GM23338 (cell line): ENCODE data around the gene BCL11B. TPM values are rescaled to one million over a fixed set of nuclear protein-coding genes. Genes with fewer than 3 reads are reported as not detected.

ENCODE experiments used
- ATAC-seq: fragments of 200-7000 bp; cut with Tn5 transposase; 3 replicates; pipeline ENCODE4 v1.9.1; 2020
- DNase-seq: peaks from one replicate; pipeline ENCODE4 v3.0.0-alpha.2; 2015; ENCODE audit warnings: low spot score
- H2AFZ ChIP-seq: fragments of 200-600 bp; sonication (generic); 2 replicates; pipeline ENCODE4 v1.8.0; 2016; ENCODE audit warnings: antibody characterized with exemption, mild to moderate bottlenecking, moderate library complexity
- H3F3A ChIP-seq: fragments of 200-600 bp; sonication (generic); replicated peaks from 2 replicates; pipeline ENCODE4 v1.8.0; 2017; ENCODE audit warnings: antibody characterized with exemption, mixed run types, low read depth
- H3K27ac ChIP-seq: fragments of 200-600 bp; sonication (generic); 2 replicates; pipeline ENCODE4 v1.6.1; 2016; ENCODE audit warnings: low read depth
- H3K27me3 ChIP-seq: fragments of 200-600 bp; sonication (generic); 2 replicates; pipeline ENCODE4 v1.8.0; 2016; ENCODE audit warnings: mild to moderate bottlenecking, mixed run types, moderate library complexity; ENCODE audit not compliant: insufficient read depth
- H3K36me3 ChIP-seq: fragments of 200-600 bp; sonication (generic); 2 replicates; pipeline ENCODE4 v1.8.0; 2016; ENCODE audit warnings: mild to moderate bottlenecking; ENCODE audit not compliant: insufficient read depth
- H3K4me1 ChIP-seq: fragments of 200-600 bp; sonication (generic); 2 replicates; pipeline ENCODE4 v1.8.0; 2016; ENCODE audit warnings: mild to moderate bottlenecking, moderate library complexity; ENCODE audit not compliant: insufficient read depth
- H3K4me2 ChIP-seq: fragments of 200-600 bp; sonication (generic); 2 replicates; pipeline ENCODE4 v1.7.1; 2017; ENCODE audit warnings: mixed run types
- H3K4me3 ChIP-seq: fragments of 200-600 bp; sonication (generic); 2 replicates; pipeline ENCODE4 v1.6.1; 2016; ENCODE audit warnings: mixed run types
- H3K79me2 ChIP-seq: fragments of 200-600 bp; sonication (generic); replicated peaks from 2 replicates; pipeline ENCODE4 v1.8.0; 2017; ENCODE audit warnings: mild to moderate bottlenecking; ENCODE audit not compliant: insufficient read depth
- H3K9me2 ChIP-seq: fragments of 200-600 bp; sonication (generic); 2 replicates; pipeline ENCODE4 v1.8.0; 2017; ENCODE audit not compliant: insufficient read depth
- H4K20me1 ChIP-seq: fragments of 200-600 bp; sonication (generic); replicated peaks from 2 replicates; pipeline ENCODE4 v1.8.0; 2017; ENCODE audit warnings: mild to moderate bottlenecking; ENCODE audit not compliant: insufficient read depth
- H3K27ac Mint-ChIP-seq: 2 replicates; pipeline ENCODE4 v1.8.0; 2020; ENCODE audit warnings: inconsistent platforms, mild to moderate bottlenecking, moderate library complexity, mixed read lengths
- H3K27me3 Mint-ChIP-seq: 3 replicates; pipeline ENCODE4 v1.8.0; 2022; ENCODE audit warnings: low read depth, mild to moderate bottlenecking, moderate library complexity, mixed read lengths, inconsistent platforms; ENCODE audit not compliant: insufficient read depth, poor library complexity
- H3K36me3 Mint-ChIP-seq: 3 replicates; pipeline ENCODE4 v1.8.0; 2021; ENCODE audit warnings: low read depth, mild to moderate bottlenecking, inconsistent platforms, moderate library complexity, mixed read lengths
- H3K4me1 Mint-ChIP-seq: 3 replicates; pipeline ENCODE4 v1.8.0; 2020; ENCODE audit warnings: mild to moderate bottlenecking, inconsistent platforms, mixed read lengths
- H3K4me3 Mint-ChIP-seq: 3 replicates; pipeline ENCODE4 v1.8.0; 2021; ENCODE audit warnings: moderate library complexity, mild to moderate bottlenecking, inconsistent platforms, mixed read lengths
- H3K9me3 Mint-ChIP-seq: 3 replicates; pipeline ENCODE4 v1.8.0; 2020; ENCODE audit warnings: moderate library complexity, mild to moderate bottlenecking, inconsistent platforms, mixed read lengths
- CREB1 ChIP-seq: fragments of 250-450 bp; sonication (Bioruptor Pico); IDR thresholded peaks from 2 replicates; pipeline ENCODE4 v1.5.0; 2020; ENCODE audit warnings: low read depth, mild to moderate bottlenecking, moderate library complexity
- EZH2 ChIP-seq: fragments of 200-600 bp; sonication (generic); IDR thresholded peaks from one replicate; pipeline ENCODE4 v1.8.0; 2017; ENCODE audit warnings: antibody characterized with exemption, mild to moderate bottlenecking, low read depth; ENCODE audit not compliant: unreplicated experiment
- EZH2phosphoT487 ChIP-seq: fragments of 200-600 bp; sonication (generic); IDR thresholded peaks from one replicate; pipeline ENCODE4 v1.8.1; 2018; ENCODE audit warnings: antibody characterized with exemption; ENCODE audit not compliant: unreplicated experiment
- JUNB ChIP-seq: IDR thresholded peaks from one replicate; pipeline ENCODE4 v1.6.1; 2016; ENCODE audit warnings: antibody characterized with exemption; ENCODE audit not compliant: unreplicated experiment
- NANOG ChIP-seq: IDR thresholded peaks from 2 replicates; pipeline ENCODE4 v1.6.1; 2016; ENCODE audit warnings: antibody characterized with exemption, borderline replicate concordance
- POLR2AphosphoS5 ChIP-seq: IDR thresholded peaks from 2 replicates; pipeline ENCODE4 v1.6.1; 2016; ENCODE audit warnings: antibody characterized with exemption, low read depth
- STAT1 ChIP-seq: IDR thresholded peaks from one replicate; pipeline ENCODE4 v1.6.1; 2016; ENCODE audit warnings: antibody characterized with exemption; ENCODE audit not compliant: unreplicated experiment
- ZNF114 ChIP-seq: fragments of 250-450 bp; sonication (Bioruptor Pico); IDR thresholded peaks from 2 replicates; pipeline ENCODE4 v1.5.0; 2020; ENCODE audit warnings: mild to moderate bottlenecking, moderate library complexity
- ZNF331 ChIP-seq: fragments of 250-450 bp; sonication (Bioruptor Pico); IDR thresholded peaks from 2 replicates; pipeline ENCODE4 v1.5.0; 2020; ENCODE audit warnings: low read depth, mild to moderate bottlenecking, moderate library complexity
- polyA plus RNA-seq: library from polyadenylated mRNA; unstranded; fragments of >200 nt; fragmentation: Nextera tagmentation; extraction: Ambion mirVana; gene quantifications from 2 replicates; pipeline ENCODE4 v1.2.1, GENCODE V29; 2016
- total RNA-seq: library from RNA; depleted of rRNA; stranded (reverse); fragments of >200 nt; shearing (Covaris generic); gene quantifications from 2 replicates; pipeline ENCODE4 v1.2.3, GENCODE V29; 2014
- TF ChIP-seq, protein P1 (sequence below), 2 experiments: fragments of 200-600 bp in 1 of 2; sonication (generic) in 1 of 2; conservative IDR thresholded peaks; 2 replicates each; pipeline versions ENCODE4 v1.5.1 to v1.6.1; 2016 to 2017; ENCODE audit warnings: antibody characterized with exemption in 2 of 2, low read depth in 2 of 2, mild to moderate bottlenecking in 2 of 2, moderate library complexity in 1 of 2
- TF ChIP-seq, protein P2 (sequence below): fragments of 250-450 bp; sonication (Bioruptor Pico); IDR thresholded peaks from 2 replicates; pipeline ENCODE4 v1.5.0; 2020; ENCODE audit warnings: mild to moderate bottlenecking, moderate library complexity
- TF ChIP-seq, protein P3 (sequence below): IDR thresholded peaks from 2 replicates; pipeline ENCODE4 v1.6.1; 2016; ENCODE audit warnings: antibody characterized with exemption
- TF ChIP-seq, protein P4 (sequence below): IDR thresholded peaks from one replicate; pipeline ENCODE4 v1.6.1; 2018; ENCODE audit warnings: antibody characterized with exemption; ENCODE audit not compliant: unreplicated experiment

BCL11B gene
- total and polyA plus RNA-seq, 2 experiments from 2014 or later, result 2.4 to 6.7 TPM

DNA sequence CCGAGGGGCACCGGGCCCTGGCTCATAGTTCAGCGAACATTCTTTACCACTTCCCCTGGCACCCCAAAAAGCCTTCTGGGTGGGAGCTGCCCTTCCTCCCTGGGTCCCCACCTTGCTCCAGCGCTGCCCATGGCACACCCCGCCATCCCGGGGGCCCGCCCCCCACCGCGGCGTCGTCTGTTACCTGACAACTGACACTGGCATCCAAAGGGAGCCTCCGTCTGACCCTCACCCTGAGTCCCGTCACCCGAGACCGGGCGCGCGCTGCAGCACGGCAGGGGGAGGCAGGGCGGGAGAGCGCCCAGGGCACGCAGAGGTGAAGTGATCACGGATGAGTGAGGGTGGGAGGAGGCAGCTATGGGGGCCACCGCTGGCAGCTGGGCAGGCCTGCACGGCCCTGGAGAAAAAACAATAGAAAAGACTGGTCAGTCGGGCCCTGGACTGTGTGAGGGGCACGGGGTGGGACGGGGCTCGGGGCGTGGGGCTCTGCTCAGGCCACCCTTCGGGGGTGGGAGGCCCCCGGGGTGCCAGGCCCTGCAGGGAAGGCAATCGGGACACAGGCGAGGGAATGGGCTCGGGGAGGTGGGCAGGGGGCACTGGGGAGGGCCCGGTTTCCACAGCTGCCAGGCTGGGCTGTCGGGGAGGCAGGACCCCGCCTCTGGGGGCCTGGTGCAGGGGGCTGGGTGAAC lies 40.7 kb downstream of the BCL11B start:
- DNase-seq, result no peak
- peak overlapping the region; percentile 88 for H3K4me2 ChIP-seq
- peaks cover 13% of the 10 kb centered on the region for H3K27me3 Mint-ChIP-seq
- peak overlapping the region; percentile 60; the same call in 2 of the 3 replicates for H3K4me3 Mint-ChIP-seq
- no peak overlapping the region; the same call in 1 of the 2 replicates for H3K27ac Mint-ChIP-seq
- no peaks in the 10 kb centered on the region for H3K36me3 ChIP-seq
- H3K9me2 ChIP-seq, result no peaks in the 10 kb centered on the region
- H3F3A ChIP-seq, result no peaks in the 10 kb centered on the region
- TF ChIP-seq NANOG (no peak), ZNF114 (CRISPR knock-in tag) (no peak), EZH2 (no peak), CREB1 (no peak), ZNF331 (CRISPR knock-in tag) (no peak), POLR2AphosphoS5 (no peak), STAT1 (no peak), EZH2phosphoT487 (no peak), JUNB (no peak)
- TF ChIP-seq, protein P1, sequence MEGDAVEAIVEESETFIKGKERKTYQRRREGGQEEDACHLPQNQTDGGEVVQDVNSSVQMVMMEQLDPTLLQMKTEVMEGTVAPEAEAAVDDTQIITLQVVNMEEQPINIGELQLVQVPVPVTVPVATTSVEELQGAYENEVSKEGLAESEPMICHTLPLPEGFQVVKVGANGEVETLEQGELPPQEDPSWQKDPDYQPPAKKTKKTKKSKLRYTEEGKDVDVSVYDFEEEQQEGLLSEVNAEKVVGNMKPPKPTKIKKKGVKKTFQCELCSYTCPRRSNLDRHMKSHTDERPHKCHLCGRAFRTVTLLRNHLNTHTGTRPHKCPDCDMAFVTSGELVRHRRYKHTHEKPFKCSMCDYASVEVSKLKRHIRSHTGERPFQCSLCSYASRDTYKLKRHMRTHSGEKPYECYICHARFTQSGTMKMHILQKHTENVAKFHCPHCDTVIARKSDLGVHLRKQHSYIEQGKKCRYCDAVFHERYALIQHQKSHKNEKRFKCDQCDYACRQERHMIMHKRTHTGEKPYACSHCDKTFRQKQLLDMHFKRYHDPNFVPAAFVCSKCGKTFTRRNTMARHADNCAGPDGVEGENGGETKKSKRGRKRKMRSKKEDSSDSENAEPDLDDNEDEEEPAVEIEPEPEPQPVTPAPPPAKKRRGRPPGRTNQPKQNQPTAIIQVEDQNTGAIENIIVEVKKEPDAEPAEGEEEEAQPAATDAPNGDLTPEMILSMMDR (conservative IDR thresholded peaks at IDR 0.05; ENCODE audit: low read depth in 2 of 2), result no peak
- TF ChIP-seq, protein P2, sequence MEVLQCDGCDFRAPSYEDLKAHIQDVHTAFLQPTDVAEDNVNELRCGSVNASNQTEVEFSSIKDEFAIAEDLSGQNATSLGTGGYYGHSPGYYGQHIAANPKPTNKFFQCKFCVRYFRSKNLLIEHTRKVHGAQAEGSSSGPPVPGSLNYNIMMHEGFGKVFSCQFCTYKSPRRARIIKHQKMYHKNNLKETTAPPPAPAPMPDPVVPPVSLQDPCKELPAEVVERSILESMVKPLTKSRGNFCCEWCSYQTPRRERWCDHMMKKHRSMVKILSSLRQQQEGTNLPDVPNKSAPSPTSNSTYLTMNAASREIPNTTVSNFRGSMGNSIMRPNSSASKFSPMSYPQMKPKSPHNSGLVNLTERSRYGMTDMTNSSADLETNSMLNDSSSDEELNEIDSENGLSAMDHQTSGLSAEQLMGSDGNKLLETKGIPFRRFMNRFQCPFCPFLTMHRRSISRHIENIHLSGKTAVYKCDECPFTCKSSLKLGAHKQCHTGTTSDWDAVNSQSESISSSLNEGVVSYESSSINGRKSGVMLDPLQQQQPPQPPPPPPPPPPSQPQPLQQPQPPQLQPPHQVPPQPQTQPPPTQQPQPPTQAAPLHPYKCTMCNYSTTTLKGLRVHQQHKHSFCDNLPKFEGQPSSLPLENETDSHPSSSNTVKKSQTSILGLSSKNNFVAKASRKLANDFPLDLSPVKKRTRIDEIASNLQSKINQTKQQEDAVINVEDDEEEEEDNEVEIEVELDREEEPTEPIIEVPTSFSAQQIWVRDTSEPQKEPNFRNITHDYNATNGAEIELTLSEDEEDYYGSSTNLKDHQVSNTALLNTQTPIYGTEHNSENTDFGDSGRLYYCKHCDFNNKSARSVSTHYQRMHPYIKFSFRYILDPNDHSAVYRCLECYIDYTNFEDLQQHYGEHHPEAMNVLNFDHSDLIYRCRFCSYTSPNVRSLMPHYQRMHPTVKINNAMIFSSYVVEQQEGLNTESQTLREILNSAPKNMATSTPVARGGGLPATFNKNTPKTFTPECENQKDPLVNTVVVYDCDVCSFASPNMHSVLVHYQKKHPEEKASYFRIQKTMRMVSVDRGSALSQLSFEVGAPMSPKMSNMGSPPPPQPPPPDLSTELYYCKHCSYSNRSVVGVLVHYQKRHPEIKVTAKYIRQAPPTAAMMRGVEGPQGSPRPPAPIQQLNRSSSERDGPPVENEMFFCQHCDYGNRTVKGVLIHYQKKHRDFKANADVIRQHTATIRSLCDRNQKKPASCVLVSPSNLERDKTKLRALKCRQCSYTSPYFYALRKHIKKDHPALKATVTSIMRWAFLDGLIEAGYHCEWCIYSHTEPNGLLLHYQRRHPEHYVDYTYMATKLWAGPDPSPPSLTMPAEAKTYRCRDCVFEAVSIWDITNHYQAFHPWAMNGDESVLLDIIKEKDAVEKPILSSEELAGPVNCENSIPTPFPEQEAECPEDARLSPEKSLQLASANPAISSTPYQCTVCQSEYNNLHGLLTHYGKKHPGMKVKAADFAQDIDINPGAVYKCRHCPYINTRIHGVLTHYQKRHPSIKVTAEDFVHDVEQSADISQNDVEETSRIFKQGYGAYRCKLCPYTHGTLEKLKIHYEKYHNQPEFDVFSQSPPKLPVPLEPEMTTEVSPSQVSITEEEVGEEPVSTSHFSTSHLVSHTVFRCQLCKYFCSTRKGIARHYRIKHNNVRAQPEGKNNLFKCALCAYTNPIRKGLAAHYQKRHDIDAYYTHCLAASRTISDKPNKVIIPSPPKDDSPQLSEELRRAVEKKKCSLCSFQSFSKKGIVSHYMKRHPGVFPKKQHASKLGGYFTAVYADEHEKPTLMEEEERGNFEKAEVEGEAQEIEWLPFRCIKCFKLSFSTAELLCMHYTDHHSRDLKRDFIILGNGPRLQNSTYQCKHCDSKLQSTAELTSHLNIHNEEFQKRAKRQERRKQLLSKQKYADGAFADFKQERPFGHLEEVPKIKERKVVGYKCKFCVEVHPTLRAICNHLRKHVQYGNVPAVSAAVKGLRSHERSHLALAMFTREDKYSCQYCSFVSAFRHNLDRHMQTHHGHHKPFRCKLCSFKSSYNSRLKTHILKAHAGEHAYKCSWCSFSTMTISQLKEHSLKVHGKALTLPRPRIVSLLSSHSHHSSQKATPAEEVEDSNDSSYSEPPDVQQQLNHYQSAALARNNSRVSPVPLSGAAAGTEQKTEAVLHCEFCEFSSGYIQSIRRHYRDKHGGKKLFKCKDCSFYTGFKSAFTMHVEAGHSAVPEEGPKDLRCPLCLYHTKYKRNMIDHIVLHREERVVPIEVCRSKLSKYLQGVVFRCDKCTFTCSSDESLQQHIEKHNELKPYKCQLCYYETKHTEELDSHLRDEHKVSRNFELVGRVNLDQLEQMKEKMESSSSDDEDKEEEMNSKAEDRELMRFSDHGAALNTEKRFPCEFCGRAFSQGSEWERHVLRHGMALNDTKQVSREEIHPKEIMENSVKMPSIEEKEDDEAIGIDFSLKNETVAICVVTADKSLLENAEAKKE (CRISPR knock-in tag), result no peak
- TF ChIP-seq, protein P3, sequence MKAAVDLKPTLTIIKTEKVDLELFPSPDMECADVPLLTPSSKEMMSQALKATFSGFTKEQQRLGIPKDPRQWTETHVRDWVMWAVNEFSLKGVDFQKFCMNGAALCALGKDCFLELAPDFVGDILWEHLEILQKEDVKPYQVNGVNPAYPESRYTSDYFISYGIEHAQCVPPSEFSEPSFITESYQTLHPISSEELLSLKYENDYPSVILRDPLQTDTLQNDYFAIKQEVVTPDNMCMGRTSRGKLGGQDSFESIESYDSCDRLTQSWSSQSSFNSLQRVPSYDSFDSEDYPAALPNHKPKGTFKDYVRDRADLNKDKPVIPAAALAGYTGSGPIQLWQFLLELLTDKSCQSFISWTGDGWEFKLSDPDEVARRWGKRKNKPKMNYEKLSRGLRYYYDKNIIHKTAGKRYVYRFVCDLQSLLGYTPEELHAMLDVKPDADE, result no peak
- TF ChIP-seq, protein P4, sequence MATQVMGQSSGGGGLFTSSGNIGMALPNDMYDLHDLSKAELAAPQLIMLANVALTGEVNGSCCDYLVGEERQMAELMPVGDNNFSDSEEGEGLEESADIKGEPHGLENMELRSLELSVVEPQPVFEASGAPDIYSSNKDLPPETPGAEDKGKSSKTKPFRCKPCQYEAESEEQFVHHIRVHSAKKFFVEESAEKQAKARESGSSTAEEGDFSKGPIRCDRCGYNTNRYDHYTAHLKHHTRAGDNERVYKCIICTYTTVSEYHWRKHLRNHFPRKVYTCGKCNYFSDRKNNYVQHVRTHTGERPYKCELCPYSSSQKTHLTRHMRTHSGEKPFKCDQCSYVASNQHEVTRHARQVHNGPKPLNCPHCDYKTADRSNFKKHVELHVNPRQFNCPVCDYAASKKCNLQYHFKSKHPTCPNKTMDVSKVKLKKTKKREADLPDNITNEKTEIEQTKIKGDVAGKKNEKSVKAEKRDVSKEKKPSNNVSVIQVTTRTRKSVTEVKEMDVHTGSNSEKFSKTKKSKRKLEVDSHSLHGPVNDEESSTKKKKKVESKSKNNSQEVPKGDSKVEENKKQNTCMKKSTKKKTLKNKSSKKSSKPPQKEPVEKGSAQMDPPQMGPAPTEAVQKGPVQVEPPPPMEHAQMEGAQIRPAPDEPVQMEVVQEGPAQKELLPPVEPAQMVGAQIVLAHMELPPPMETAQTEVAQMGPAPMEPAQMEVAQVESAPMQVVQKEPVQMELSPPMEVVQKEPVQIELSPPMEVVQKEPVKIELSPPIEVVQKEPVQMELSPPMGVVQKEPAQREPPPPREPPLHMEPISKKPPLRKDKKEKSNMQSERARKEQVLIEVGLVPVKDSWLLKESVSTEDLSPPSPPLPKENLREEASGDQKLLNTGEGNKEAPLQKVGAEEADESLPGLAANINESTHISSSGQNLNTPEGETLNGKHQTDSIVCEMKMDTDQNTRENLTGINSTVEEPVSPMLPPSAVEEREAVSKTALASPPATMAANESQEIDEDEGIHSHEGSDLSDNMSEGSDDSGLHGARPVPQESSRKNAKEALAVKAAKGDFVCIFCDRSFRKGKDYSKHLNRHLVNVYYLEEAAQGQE, result no peak
- H3K4me3 ChIP-seq, result peak overlapping the region; percentile 59
- peak overlapping the region; percentile 28; the same call in 1 of the 2 replicates for H2AFZ ChIP-seq
- peaks cover 91% of the 10 kb centered on the region for H3K79me2 ChIP-seq
- peaks cover 8% of the 10 kb centered on the region for H3K36me3 Mint-ChIP-seq
- peak; percentile 20 for ATAC-seq
- no peaks in the 10 kb centered on the region for H4K20me1 ChIP-seq
- H3K27ac ChIP-seq, result no peak overlapping the region
- peaks cover 54% of the 10 kb centered on the region for H3K4me1 Mint-ChIP-seq
- peaks cover 37% of the 10 kb centered on the region for H3K4me1 ChIP-seq
- H3K27me3 ChIP-seq, result no peaks in the 10 kb centered on the region
- H3K9me3 Mint-ChIP-seq, result no peaks in the 10 kb centered on the region; the same call in 1 of the 3 replicates
